Neuron (in vitro differentiated cells): ENCODE results near the gene DLGAP1.

Source experiments
- H2AFZ ChIP-seq: one replicate; pipeline ENCODE4 v1.6.1; 2013; ENCODE audit warnings: low read depth, mild to moderate bottlenecking, inconsistent platforms, low read length, moderate library complexity
- H3K27me3 ChIP-seq: one replicate; pipeline ENCODE4 v1.6.1; 2013; ENCODE audit warnings: low read length; ENCODE audit not compliant: insufficient read depth
- H3K36me3 ChIP-seq: one replicate; pipeline ENCODE4 v1.6.1; 2013; ENCODE audit warnings: low read length; ENCODE audit not compliant: insufficient read depth
- H3K4me1 ChIP-seq: one replicate; pipeline ENCODE4 v1.6.1; 2013; ENCODE audit warnings: low read length; ENCODE audit not compliant: insufficient read depth
- H3K4me3 ChIP-seq: 2 replicates; pipeline ENCODE4 v1.5.1; 2013; ENCODE audit warnings: mild to moderate bottlenecking, low read length, moderate library complexity
- H3K9me3 ChIP-seq: one replicate; pipeline ENCODE4 v1.6.1; 2013; ENCODE audit warnings: low read length

Gene DLGAP1

GRCh38 chr18:4142876-4143275, 312.2 kb downstream of the DLGAP1 start:
- Histone ChIP-seq H3K36me3 (no peaks in the 10 kb centered on the region), H3K4me3 (no peak overlapping the region), H2AFZ (no peak overlapping the region), H3K4me1 (no peaks in the 10 kb centered on the region), H3K27me3 (no peaks in the 10 kb centered on the region), H3K9me3 (no peaks in the 10 kb centered on the region)

- H3K36me3 ChIP-seq = no peaks in the 10 kb centered on the region
- no peak overlapping the region for H3K4me3 ChIP-seq
- no peaks in the 10 kb centered on the region for H3K9me3 ChIP-seq
- H3K27me3 ChIP-seq = no peaks in the 10 kb centered on the region
- no peak overlapping the region for H2AFZ ChIP-seq
- H3K4me1 ChIP-seq = no peaks in the 10 kb centered on the region
Measured at GRCh38 chr18:4134700-4135099, 320.4 kb downstream of the DLGAP1 start.

GRCh38 chr18:4130734-4131719, 324.1 kb downstream of the DLGAP1 start:
- no peak overlapping the region for H2AFZ ChIP-seq
- H3K9me3 ChIP-seq = no peaks in the 10 kb centered on the region
- H3K4me1 ChIP-seq = no peaks in the 10 kb centered on the region
- H3K36me3 ChIP-seq = no peaks in the 10 kb centered on the region
- no peaks in the 10 kb centered on the region for H3K27me3 ChIP-seq
- H3K4me3 ChIP-seq = no peak overlapping the region

GRCh38 chr18:4126939-4127338, 328.2 kb downstream of the DLGAP1 start:
- Histone ChIP-seq H3K4me3 (no peak overlapping the region), H2AFZ (no peak overlapping the region), H3K4me1 (peaks cover 14% of the 10 kb centered on the region), H3K9me3 (no peaks in the 10 kb centered on the region), H3K36me3 (no peaks in the 10 kb centered on the region), H3K27me3 (no peaks in the 10 kb centered on the region)

- Histone ChIP-seq H3K36me3 (no peaks in the 10 kb centered on the region), H2AFZ (no peak overlapping the region), H3K4me3 (no peak overlapping the region), H3K4me1 (peaks cover 14% of the 10 kb centered on the region), H3K27me3 (no peaks in the 10 kb centered on the region), H3K9me3 (no peaks in the 10 kb centered on the region)
Measured at GRCh38 chr18:4125627-4126230, 329.4 kb downstream of the DLGAP1 start.

GRCh38 chr18:4125224-4125623, 329.9 kb downstream of the DLGAP1 start:
- Histone ChIP-seq H3K9me3 (no peaks in the 10 kb centered on the region), H3K4me3 (no peak overlapping the region), H3K4me1 (peaks cover 14% of the 10 kb centered on the region), H2AFZ (no peak overlapping the region), H3K27me3 (no peaks in the 10 kb centered on the region), H3K36me3 (no peaks in the 10 kb centered on the region)

GRCh38 chr18:4119813-4120212, 335.3 kb downstream of the DLGAP1 start:
- H3K4me3 ChIP-seq = no peak overlapping the region
- H2AFZ ChIP-seq = no peak overlapping the region
- no peaks in the 10 kb centered on the region for H3K27me3 ChIP-seq
- no peaks in the 10 kb centered on the region for H3K36me3 ChIP-seq
- H3K9me3 ChIP-seq = no peaks in the 10 kb centered on the region
- H3K4me1 ChIP-seq = peaks cover 3% of the 10 kb centered on the region

GRCh38 chr18:4119127-4119648, 335.9 kb downstream of the DLGAP1 start:
- Histone ChIP-seq H3K36me3 (no peaks in the 10 kb centered on the region), H3K4me3 (no peak overlapping the region), H2AFZ (no peak overlapping the region), H3K4me1 (no peaks in the 10 kb centered on the region), H3K9me3 (no peaks in the 10 kb centered on the region), H3K27me3 (no peaks in the 10 kb centered on the region)

GRCh38 chr18:4108016-4108415, 347.1 kb downstream of the DLGAP1 start:
- no peak overlapping the region for H2AFZ ChIP-seq
- peaks cover 8% of the 10 kb centered on the region for H3K4me1 ChIP-seq
- no peaks in the 10 kb centered on the region for H3K27me3 ChIP-seq
- H3K36me3 ChIP-seq = no peaks in the 10 kb centered on the region
- no peak overlapping the region for H3K4me3 ChIP-seq
- no peaks in the 10 kb centered on the region for H3K9me3 ChIP-seq

GRCh38 chr18:4107049-4107467, 348.0 kb downstream of the DLGAP1 start:
- Histone ChIP-seq H3K36me3 (no peaks in the 10 kb centered on the region), H3K27me3 (no peaks in the 10 kb centered on the region), H3K9me3 (no peaks in the 10 kb centered on the region), H3K4me3 (peak overlapping the region; percentile 3), H3K4me1 (peaks cover 8% of the 10 kb centered on the region), H2AFZ (peak overlapping the region; percentile 72)

- Histone ChIP-seq H3K9me3 (no peaks in the 10 kb centered on the region), H3K4me3 (peak overlapping the region; percentile 3), H3K36me3 (no peaks in the 10 kb centered on the region), H3K4me1 (peaks cover 8% of the 10 kb centered on the region), H2AFZ (peak overlapping the region; percentile 72), H3K27me3 (no peaks in the 10 kb centered on the region)
Measured at GRCh38 chr18:4106407-4107033, 348.6 kb downstream of the DLGAP1 start.

- Histone ChIP-seq H2AFZ (no peak overlapping the region), H3K27me3 (no peaks in the 10 kb centered on the region), H3K4me1 (peaks cover 8% of the 10 kb centered on the region), H3K4me3 (no peak overlapping the region), H3K36me3 (no peaks in the 10 kb centered on the region), H3K9me3 (no peaks in the 10 kb centered on the region)
Measured at GRCh38 chr18:4102901-4103300, 352.2 kb downstream of the DLGAP1 start.

- Histone ChIP-seq H3K9me3 (no peaks in the 10 kb centered on the region), H3K27me3 (no peaks in the 10 kb centered on the region), H3K4me1 (no peaks in the 10 kb centered on the region), H2AFZ (no peak overlapping the region), H3K36me3 (no peaks in the 10 kb centered on the region), H3K4me3 (no peak overlapping the region)
Measured at GRCh38 chr18:4101009-4101408, 354.1 kb downstream of the DLGAP1 start.
